SIG-M5 (cell line): ENCODE data around the gene YPEL5.

ENCODE experiments used
- DNase-seq: peaks from one replicate; lab custom pipeline; 2025; lab: John Stamatoyannopoulos, UW

Gene YPEL5

GRCh38 chr2:30165617-30166016 is 18.8 kb downstream of the YPEL5 start:
- DNase-seq: no peak

GRCh38 chr2:30172627-30173026 is 25.8 kb downstream of the YPEL5 start:
- no peak for DNase-seq

DNA sequence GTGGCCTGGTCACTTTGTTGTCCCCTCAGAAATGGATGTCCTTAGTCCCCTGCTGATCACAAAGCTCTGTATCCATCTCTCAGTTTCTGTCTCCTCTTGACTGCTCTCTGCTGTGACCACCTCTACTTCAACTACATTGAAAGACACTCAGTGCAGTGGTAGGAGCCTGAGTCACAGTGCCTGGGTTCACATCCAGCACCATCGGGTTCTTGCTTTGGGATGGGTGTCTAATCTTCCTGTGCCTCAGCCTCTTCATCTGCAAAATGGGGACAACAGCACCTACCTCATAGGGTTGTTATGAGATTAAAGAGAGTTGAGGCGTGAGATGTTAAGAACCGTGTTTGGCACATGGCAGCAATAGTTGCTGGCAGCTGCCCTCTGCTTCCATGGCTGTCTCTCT is 30.6 kb downstream of the YPEL5 start:
- no peak for DNase-seq

- no peak for DNase-seq
Measured at GRCh38 chr2:30177956-30178355, 31.1 kb downstream of the YPEL5 start.

GRCh38 chr2:30178618-30179434 is 32.0 kb downstream of the YPEL5 start:
- no peak for DNase-seq

DNA sequence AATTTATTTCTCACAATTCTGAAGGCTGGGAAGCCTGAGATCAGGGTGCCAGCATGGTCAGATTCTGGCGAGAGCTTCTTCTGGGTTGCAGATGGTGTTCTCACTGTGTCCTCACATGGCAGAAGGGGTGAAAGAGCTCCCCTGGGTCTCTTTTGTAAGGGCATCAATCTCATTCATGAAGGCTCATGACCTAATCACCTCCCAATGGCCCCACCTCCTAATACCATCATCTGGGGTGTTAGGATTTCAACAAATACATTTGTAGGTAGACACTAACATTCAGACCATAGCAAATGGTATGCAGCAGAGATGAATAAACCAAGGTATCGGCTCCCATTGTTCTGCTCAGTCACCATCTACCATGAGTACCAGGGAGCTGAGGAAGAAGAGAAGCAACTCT is 32.7 kb downstream of the YPEL5 start:
- DNase-seq: no peak

DNA sequence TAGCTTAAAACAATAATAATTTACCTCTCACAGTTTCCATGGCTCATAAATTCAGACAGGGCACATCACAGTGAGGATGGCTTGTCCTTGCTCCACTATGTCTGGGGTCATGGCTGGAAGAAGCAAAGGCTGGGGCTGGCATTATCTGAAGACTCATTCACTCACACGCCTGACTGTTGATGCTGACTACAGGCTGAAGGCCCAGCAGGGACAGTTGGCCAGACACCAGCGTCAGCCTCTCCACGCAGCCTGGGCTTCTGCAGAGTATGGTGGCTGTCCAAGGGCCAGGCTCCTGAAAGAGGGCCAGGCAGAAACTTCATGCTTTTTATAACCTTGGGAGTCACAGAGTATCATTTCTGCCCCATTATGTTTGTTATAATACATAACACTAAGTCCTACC is 33.4 kb downstream of the YPEL5 start:
- DNase-seq: no peak

- DNase-seq: no peak
Measured at GRCh38 chr2:30181176-30181575, 34.4 kb downstream of the YPEL5 start.

DNA sequence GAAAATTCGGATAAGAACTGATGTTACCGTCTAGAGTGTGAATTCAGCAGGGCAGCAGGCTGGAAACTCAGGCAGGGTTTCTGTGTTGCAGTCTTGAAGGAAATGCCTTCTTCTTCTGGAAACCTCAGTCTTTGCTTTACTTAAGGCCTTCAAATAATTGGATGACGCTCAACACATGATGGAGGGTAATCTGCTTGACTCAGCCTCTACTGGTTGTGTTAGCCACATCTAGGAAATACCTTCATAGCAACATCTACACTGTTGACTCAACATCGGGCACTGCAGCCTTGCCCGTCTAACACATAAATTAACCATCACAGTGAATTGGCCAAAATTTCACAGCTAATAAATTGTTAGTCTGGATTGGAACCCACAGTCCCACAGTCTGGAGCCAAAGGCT is 37.2 kb downstream of the YPEL5 start:
- DNase-seq: no peak

- peak; percentile 34 for DNase-seq
Measured at GRCh38 chr2:30185178-30185577, 38.4 kb downstream of the YPEL5 start.

- DNase-seq: no peak
Measured at GRCh38 chr2:30188292-30188691, 41.5 kb downstream of the YPEL5 start.

- DNase-seq: no peak
Measured at GRCh38 chr2:30190637-30191036, 43.8 kb downstream of the YPEL5 start.

GRCh38 chr2:30191107-30191506 is 44.3 kb downstream of the YPEL5 start:
- no peak for DNase-seq

DNA sequence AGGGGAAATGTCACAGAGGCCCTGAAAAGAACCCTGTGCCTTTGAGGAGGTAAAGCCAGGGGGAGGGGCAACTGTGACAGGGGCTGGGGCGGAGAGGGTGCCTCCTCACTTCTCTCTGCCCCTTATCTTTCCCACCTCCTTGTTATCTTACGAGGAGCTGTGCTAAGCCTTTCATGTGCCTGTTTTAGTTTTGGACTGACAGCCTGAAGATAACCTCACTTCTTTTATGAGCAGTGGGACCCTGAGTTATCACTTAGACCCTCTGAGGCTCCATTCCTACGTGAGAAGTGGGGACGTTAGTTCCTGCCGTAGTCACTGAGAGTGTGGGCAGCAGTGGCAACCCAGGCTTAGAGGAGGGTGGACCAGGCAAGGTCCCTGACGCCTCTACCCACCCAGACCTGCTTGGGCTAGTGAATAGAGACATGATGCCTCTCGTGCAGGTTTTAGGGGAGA is 45.0 kb downstream of the YPEL5 start:
- DNase-seq: no peak

DNA sequence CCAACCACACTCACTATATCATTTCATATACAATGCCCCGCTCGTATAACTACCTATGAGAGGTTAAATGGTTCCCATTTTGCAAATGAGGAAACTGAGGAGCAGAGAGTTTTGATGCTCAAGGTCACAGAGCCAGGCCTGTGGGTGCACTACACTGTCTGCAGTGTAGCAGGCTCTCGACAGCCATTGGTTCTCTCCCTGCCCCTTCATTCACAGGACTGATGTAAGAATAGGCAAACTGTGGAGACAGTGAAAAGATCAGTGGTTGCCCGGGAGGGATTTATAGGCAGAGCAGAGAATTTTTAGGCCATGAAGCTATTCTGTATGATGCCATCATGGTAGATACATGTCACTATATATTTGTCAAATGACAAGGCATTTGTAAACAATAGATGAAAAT is 45.5 kb downstream of the YPEL5 start:
- DNase-seq: no peak

DNA sequence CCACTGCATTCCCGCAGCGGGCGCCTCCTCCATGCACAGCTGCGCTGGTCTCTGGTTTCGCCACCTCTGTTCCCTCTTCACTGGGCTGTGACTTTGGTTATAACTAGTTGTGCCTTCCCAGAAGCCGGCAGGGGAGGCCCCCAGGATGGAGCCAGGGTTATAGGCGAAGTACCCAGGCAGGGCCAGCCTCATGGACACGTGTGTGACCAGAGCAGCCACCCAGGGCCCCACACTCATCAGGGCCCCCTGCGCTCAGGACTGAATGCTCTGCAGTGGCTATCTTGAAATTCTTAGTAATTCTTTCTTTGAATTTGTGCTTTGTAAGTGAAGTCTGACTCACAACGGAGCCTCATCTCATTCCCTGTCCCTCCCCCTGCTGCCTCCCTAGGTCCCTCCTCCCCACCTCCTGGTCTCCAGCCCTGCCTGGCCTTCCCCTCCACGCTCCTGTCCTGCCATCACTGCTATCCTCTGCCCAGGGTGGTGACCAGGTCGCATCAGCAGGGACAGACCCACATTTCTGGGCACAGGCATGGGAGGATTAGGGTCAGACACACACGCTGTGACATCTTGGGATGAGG is 46.4 kb downstream of the YPEL5 start:
- no peak for DNase-seq

GRCh38 chr2:30194421-30194820 is 47.6 kb downstream of the YPEL5 start:
- DNase-seq: no peak

DNA sequence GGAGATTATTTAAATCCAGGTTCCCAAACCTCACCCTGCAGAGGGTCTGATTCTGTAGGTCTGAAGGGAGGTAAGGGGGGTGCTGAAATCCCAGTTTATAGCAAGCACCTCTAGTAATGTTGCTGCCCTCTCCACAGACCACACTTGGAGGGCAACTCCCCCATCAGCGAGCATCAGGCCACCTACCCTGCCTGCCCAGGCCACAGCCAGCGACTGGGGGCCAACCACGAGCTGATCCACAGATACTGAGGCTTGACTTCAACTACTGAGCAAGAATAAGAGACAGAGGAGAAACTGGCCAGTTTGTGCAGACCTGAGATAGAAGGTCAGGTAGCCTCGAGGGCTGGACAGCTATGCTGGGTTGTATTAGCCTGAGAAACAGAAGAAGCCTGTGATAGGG is 48.2 kb downstream of the YPEL5 start:
- no peak for DNase-seq

DNA sequence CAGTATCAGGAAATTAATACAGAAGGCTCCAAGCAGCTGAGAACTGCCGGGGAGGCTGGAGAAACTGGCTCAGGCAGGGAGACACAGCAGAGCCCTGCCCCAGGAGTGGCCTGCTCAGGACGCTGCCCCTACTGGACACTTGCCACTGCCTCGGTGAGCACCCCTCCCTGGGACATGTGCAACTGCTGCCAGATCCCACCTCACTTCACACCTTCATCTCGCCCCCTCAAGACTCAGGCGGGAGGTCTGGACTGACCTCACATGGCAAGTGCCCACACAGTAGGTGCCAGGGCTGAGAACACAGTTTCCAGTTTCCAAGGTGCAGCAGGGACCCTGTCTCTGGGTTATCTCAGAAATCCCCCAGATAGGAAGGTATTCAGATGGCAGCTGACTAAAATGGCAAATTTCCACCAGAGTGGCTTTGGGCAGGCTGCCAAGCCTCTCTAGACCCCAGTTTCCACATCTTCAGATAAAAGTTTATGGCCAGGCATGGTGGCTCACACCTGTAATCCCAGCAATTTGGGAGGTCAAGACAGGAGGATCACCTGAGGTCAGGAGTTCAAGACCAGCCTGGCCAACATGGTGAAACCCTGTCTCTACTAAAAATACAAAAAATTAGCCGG is 50.9 kb downstream of the YPEL5 start:
- DNase-seq: no peak

DNA sequence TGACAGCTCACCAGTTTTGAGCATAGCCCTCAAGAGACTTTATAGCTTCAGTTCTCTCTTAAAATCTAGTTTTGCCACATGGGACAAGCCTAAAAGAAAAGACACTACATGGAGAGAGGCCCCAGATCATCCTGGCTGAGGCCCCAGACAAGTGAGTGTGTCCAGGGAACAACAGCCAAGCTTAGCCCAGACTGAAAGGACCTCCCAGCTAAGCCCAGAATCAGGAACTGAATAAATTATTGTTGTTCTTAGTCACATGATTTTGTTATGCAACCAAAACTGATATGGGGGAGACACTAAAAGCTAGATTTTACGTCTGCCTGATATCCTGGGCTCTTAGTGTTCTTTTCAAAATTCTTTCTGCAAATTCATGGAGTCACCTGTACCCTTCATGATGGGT is 55.2 kb downstream of the YPEL5 start:
- no peak for DNase-seq

DNA sequence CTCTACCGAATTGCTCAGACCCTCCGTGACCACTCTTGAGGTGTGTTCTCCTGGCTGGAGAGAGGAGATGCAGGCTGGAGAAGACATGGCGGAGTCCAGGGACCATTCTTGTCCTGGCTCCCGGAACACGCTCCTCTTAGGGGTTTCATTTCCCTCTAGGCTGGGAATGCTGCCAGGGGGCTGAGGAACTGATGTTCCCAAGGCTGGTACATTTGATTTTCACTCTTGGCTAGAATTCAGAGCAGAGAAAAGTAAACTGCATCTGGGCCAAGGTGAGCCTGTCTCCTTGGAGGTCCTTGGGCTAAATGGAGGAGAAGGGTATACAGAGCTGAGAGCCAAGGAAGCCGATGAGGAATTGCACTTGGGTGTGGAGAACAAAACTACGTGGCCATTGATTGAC is 56.3 kb downstream of the YPEL5 start:
- no peak for DNase-seq

DNA sequence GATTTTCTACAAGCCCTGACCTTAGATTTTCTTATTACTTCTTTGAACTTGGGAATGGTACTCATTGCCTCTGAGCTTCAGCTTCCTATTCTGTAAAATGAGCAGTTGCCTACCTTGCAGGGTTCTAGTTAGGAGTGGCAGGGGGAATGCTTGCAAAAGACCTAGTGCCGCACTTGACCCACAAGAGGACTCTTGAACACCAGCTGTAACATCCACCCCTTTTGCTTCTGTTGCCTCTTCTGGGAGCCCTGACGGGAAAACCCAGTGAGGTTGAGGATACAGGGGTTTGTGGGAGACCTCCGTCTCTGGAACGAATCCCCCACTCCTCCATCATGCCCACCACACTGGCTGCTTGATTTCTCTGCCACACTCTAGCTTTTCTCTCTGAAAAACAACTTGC is 57.5 kb downstream of the YPEL5 start:
- no peak for DNase-seq

DNA sequence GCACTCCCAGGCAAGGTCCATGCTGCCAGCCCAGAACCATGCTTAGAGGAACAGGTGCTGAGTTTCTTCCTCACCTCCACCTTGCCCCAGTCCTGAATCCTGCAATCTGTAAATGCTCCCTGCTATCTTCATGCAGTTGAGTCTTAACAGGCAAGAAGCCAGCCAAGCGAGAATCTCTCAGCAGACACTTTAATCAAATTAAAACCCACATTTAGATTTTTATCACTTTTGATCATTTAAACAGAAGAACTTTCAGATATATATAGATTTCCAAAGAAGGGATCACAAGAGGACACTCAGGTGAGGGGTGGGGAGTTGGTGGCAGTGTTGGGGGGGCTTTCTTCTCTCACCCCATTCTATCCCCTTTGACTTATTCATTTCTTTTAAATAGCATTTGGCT is 58.6 kb downstream of the YPEL5 start:
- no peak for DNase-seq
